ENCODE measurements around the gene GDI1. TPM values are rescaled to one million over a fixed set of nuclear protein-coding genes. Genes with fewer than 3 reads are reported as not detected.

GDI1 gene
- total and polyA plus RNA-seq, 10 of the 15 experiments (the other 5 are each of a cell fraction or from before 2014, with no cell fraction given), result 0.92 to 102 (median 49.6) TPM

GRCh38 chrX:154396973-154397887 is 39.7 kb upstream of the GDI1 start (continued):
- TF ChIP-seq E2F4 (IDR thresholded peaks at IDR 0.05; ENCODE audit: low read depth, low read length), result no peak
- no peak for TF ChIP-seq BACH1 (IDR thresholded peaks at IDR 0.05; ENCODE audit: borderline replicate concordance)
- no peak for TF ChIP-seq EED (IDR thresholded peaks at IDR 0.05; ENCODE audit: low read depth)
- TF ChIP-seq STAT3 (IDR thresholded peaks at IDR 0.05; ENCODE audit: low read depth, low read length), result no peak
- no peak for TF ChIP-seq FOS (IDR thresholded peaks at IDR 0.05; ENCODE audit: borderline replicate concordance, extremely low read depth, insufficient read length)
- TF ChIP-seq CBFB (IDR thresholded peaks at IDR 0.05; ENCODE audit: low read depth), result no peak
- no peak; the same call in 1 of the 2 replicates for TF ChIP-seq ZNF687 (IDR thresholded peaks at IDR 0.05)
- no peak for TF ChIP-seq GABPA (IDR thresholded peaks at IDR 0.05; ENCODE audit: low read depth)
- no peak for TF ChIP-seq CHD4 (IDR thresholded peaks at IDR 0.05)
- no peak for TF ChIP-seq RFX5 (IDR thresholded peaks at IDR 0.05; ENCODE audit: low read depth, low read length)
- no peak for TF ChIP-seq SMAD5 (IDR thresholded peaks at IDR 0.05; ENCODE audit: low read depth)
- TF ChIP-seq SMC3 (IDR thresholded peaks at IDR 0.05; ENCODE audit: borderline replicate concordance, low read length), result no peak
- peak; percentile 48 to 58; a peak in 2 of 3 replicates for TF ChIP-seq EGR1 (IDR thresholded peaks at IDR 0.05; ENCODE audit: borderline replicate concordance in 1 of 2, low read depth in 2 of 2, low read length in 2 of 2)
- TF ChIP-seq SMAD1 (IDR thresholded peaks at IDR 0.05; ENCODE audit: low read depth, partially characterized antibody), result no peak
- TF ChIP-seq ZBTB4 (CRISPR knock-in tag; IDR thresholded peaks at IDR 0.05), result no peak
- TF ChIP-seq SRF (IDR thresholded peaks at IDR 0.05; ENCODE audit: low read depth in 2 of 2, low read length in 2 of 2), result no peak
- no peak for TF ChIP-seq CHD1 (IDR thresholded peaks at IDR 0.05; ENCODE audit: low read depth, low read length)
- no peak for TF ChIP-seq SREBF1 (IDR thresholded peaks at IDR 0.05; ENCODE audit: low read length)
- TF ChIP-seq PAX8 (IDR thresholded peaks at IDR 0.05), result no peak
- TF ChIP-seq MTA3 (IDR thresholded peaks at IDR 0.05; ENCODE audit: borderline replicate concordance, low read length), result no peak
- TF ChIP-seq TAF1 (IDR thresholded peaks at IDR 0.05; ENCODE audit: borderline replicate concordance, low read depth, low read length), result no peak
- no peak for TF ChIP-seq ZBED1 (IDR thresholded peaks at IDR 0.05; ENCODE audit: borderline replicate concordance)
